ENCODE measurements around the gene PDGFRB. TPM values are rescaled to one million over a fixed set of nuclear protein-coding genes. Genes with fewer than 3 reads are reported as not detected.

The PDGFRB gene
- total RNA-seq, 1 experiment from 2014 or later = 0.63 TPM

GRCh38 chr5:150075233-150075632 is 80.4 kb downstream of the PDGFRB start:
- Mint-ChIP-seq H3K4me1 (ENCODE audit: insufficient read depth, unreplicated experiment) (no peaks in the 10 kb centered on the region), H3K36me3 (ENCODE audit: insufficient read depth, unreplicated experiment) (peaks cover 5% of the 10 kb centered on the region), H3K27me3 (ENCODE audit: insufficient read depth, unreplicated experiment) (no peaks in the 10 kb centered on the region), H3K27ac (ENCODE audit: low read depth, unreplicated experiment) (no peak overlapping the region), H3K4me3 (ENCODE audit: unreplicated experiment) (no peak overlapping the region), H3K9me3 (ENCODE audit: unreplicated experiment) (no peaks in the 10 kb centered on the region)
- BruUV-seq (replicated peaks) = no TSS peak
- DNase-seq (ENCODE audit: unreplicated experiment) = no peak
- intact Hi-C loops (cut with micrococcal nuclease) = no loop called here
- ChIA-PET CTCF (interaction anchor here (0.6 to 1.2 kb wide), 3 partner anchors 12 to 944 kb away, joined by 3 to 4 read pairs (median 3); no protein-coding TSS in a partner anchor), POLR2A (interaction anchor here (0.7 to 1.2 kb wide), 2 partner anchors 23 to 37 kb away, joined by 3 read pairs; no protein-coding TSS in a partner anchor)
- TF ChIP-seq CTCF (IDR thresholded peaks at IDR 0.05; ENCODE audit: unreplicated experiment) = no peak

- Mint-ChIP-seq H3K36me3 (ENCODE audit: insufficient read depth, unreplicated experiment) (no peaks in the 10 kb centered on the region), H3K4me1 (ENCODE audit: insufficient read depth, unreplicated experiment) (peaks cover 2% of the 10 kb centered on the region), H3K4me3 (ENCODE audit: unreplicated experiment) (no peak overlapping the region), H3K27ac (ENCODE audit: low read depth, unreplicated experiment) (no peak overlapping the region), H3K27me3 (ENCODE audit: insufficient read depth, unreplicated experiment) (no peaks in the 10 kb centered on the region), H3K9me3 (ENCODE audit: unreplicated experiment) (no peaks in the 10 kb centered on the region)
- TF ChIP-seq CTCF (IDR thresholded peaks at IDR 0.05; ENCODE audit: unreplicated experiment) = no peak
- BruUV-seq (replicated peaks) = no TSS peak
- ChIA-PET CTCF (interaction anchor here (0.6 to 1.3 kb wide), 2 partner anchors 37 to 97 kb away, joined by 3 to 5 read pairs; no protein-coding TSS in a partner anchor), POLR2A (no interaction called here)
- intact Hi-C loops (cut with micrococcal nuclease) = no loop called here
- no peak for DNase-seq (ENCODE audit: unreplicated experiment)
Observed at GRCh38 chr5:150073677-150074076, 82.0 kb downstream of the PDGFRB start.

- Mint-ChIP-seq H3K27ac (ENCODE audit: low read depth, unreplicated experiment) (no peak overlapping the region), H3K27me3 (ENCODE audit: insufficient read depth, unreplicated experiment) (no peaks in the 10 kb centered on the region), H3K4me1 (ENCODE audit: insufficient read depth, unreplicated experiment) (peaks cover 4% of the 10 kb centered on the region), H3K36me3 (ENCODE audit: insufficient read depth, unreplicated experiment) (no peaks in the 10 kb centered on the region), H3K9me3 (ENCODE audit: unreplicated experiment) (no peaks in the 10 kb centered on the region), H3K4me3 (ENCODE audit: unreplicated experiment) (no peak overlapping the region)
- intact Hi-C loops (cut with micrococcal nuclease) = no loop called here
- no TSS peak for BruUV-seq (replicated peaks)
- no peak for DNase-seq (ENCODE audit: unreplicated experiment)
- ChIA-PET POLR2A (no interaction called here), CTCF (interaction anchor here (0.6 to 1.3 kb wide), 2 partner anchors 37 to 98 kb away, joined by 3 to 5 read pairs; no protein-coding TSS in a partner anchor)
- TF ChIP-seq CTCF (IDR thresholded peaks at IDR 0.05; ENCODE audit: unreplicated experiment) = no peak
Observed at GRCh38 chr5:150073086-150073625, 82.5 kb downstream of the PDGFRB start.

- no TSS peak for BruUV-seq (replicated peaks)
- Mint-ChIP-seq H3K27me3 (ENCODE audit: insufficient read depth, unreplicated experiment) (no peaks in the 10 kb centered on the region), H3K9me3 (ENCODE audit: unreplicated experiment) (no peaks in the 10 kb centered on the region), H3K4me1 (ENCODE audit: insufficient read depth, unreplicated experiment) (peaks cover 15% of the 10 kb centered on the region), H3K36me3 (ENCODE audit: insufficient read depth, unreplicated experiment) (no peaks in the 10 kb centered on the region), H3K27ac (ENCODE audit: low read depth, unreplicated experiment) (no peak overlapping the region), H3K4me3 (ENCODE audit: unreplicated experiment) (no peak overlapping the region)
- ChIA-PET CTCF (no interaction called here), POLR2A (no interaction called here)
- DNase-seq (ENCODE audit: unreplicated experiment) = no peak
- no peak for TF ChIP-seq CTCF (IDR thresholded peaks at IDR 0.05; ENCODE audit: unreplicated experiment)
- intact Hi-C loops (cut with micrococcal nuclease) = no loop called here
Observed at GRCh38 chr5:150070821-150071220, 84.8 kb downstream of the PDGFRB start.

Data from MCF 10A (cell line).